ENCODE results near the gene KCNJ14. TPM values are rescaled to one million over a fixed set of nuclear protein-coding genes. Genes with fewer than 3 reads are reported as not detected.

KCNJ14 gene
- total RNA-seq, 4 donors from 2014 or later = 0.16 to 0.42 (median 0.27) TPM; not detected in 1

GRCh38 chr19:48466561-48467325 is 11.4 kb downstream of the KCNJ14 start:
- no CpG with 5 or more reads among the region's 16 CpGs for WGBS, 2 donors (ENCODE audit: low coverage in 1 of 2)
- Histone ChIP-seq H3K36me3 (peaks cover 0 to 17% of the 10 kb centered on the region in 2 donors), H3K4me1 (peaks cover 0 to 28% (median 11%) of the 10 kb centered on the region in 3 donors), H3K27ac (no peak overlapping the region), H3K9me3 (no peaks in the 10 kb centered on the region), H3K4me3 (no peak overlapping the region), H3K27me3 (no peaks in the 10 kb centered on the region)
- no peak for TF ChIP-seq POLR2AphosphoS5 (IDR thresholded peaks at IDR 0.05)
- no peak for TF ChIP-seq EP300 (IDR thresholded peaks at IDR 0.05)
- TF ChIP-seq, protein P1, sequence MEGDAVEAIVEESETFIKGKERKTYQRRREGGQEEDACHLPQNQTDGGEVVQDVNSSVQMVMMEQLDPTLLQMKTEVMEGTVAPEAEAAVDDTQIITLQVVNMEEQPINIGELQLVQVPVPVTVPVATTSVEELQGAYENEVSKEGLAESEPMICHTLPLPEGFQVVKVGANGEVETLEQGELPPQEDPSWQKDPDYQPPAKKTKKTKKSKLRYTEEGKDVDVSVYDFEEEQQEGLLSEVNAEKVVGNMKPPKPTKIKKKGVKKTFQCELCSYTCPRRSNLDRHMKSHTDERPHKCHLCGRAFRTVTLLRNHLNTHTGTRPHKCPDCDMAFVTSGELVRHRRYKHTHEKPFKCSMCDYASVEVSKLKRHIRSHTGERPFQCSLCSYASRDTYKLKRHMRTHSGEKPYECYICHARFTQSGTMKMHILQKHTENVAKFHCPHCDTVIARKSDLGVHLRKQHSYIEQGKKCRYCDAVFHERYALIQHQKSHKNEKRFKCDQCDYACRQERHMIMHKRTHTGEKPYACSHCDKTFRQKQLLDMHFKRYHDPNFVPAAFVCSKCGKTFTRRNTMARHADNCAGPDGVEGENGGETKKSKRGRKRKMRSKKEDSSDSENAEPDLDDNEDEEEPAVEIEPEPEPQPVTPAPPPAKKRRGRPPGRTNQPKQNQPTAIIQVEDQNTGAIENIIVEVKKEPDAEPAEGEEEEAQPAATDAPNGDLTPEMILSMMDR (IDR thresholded peaks at IDR 0.05) = no peak
- TF ChIP-seq POLR2A (IDR thresholded peaks at IDR 0.05) = no peak
- ATAC-seq = no peak

GRCh38 chr19:48468772-48469288 is 13.5 kb downstream of the KCNJ14 start:
- Histone ChIP-seq H3K27me3 (no peaks in the 10 kb centered on the region), H3K36me3 (peaks cover 0 to 37% of the 10 kb centered on the region in 2 donors), H3K9me3 (no peaks in the 10 kb centered on the region), H3K4me1 (peaks cover 0 to 37% (median 11%) of the 10 kb centered on the region in 3 donors), H3K4me3 (peak overlapping the region; percentile 93 to 98), H3K27ac (peak overlapping the region; percentile 91 to 99 (median 96))
- ATAC-seq = peak; percentile 97
- 0% methylated on average over 8 of the region's 36 CpGs for whole genome bisulfite sequencing, 2 donors (ENCODE audit: low coverage in 1 of 2)
- TF ChIP-seq, protein P1 (IDR thresholded peaks at IDR 0.05) = no peak
- TF ChIP-seq POLR2AphosphoS5 (IDR thresholded peaks at IDR 0.05) (no peak), EP300 (IDR thresholded peaks at IDR 0.05) (no peak), POLR2A (IDR thresholded peaks at IDR 0.05) (no peak)

GRCh38 chr19:48469289-48469881 is 14.0 kb downstream of the KCNJ14 start, which contains the start of gene CYTH2:
TSS of gene CYTH2 (plus strand) at chr19:48469369. CDS start at chr19:48469508, 139 bp downstream.
- WGBS, 2 donors (ENCODE audit: low coverage in 1 of 2) = no CpG with 5 or more reads among the region's 66 CpGs
- peak within 1 kb of the TSS; percentile 91 to 99 (median 96) for H3K27ac ChIP-seq
- TF ChIP-seq POLR2AphosphoS5 (IDR thresholded peaks at IDR 0.05) (peak; percentile 87), EP300 (IDR thresholded peaks at IDR 0.05) (no peak), POLR2A (IDR thresholded peaks at IDR 0.05) (peak; percentile 92 to 94)
- TF ChIP-seq, protein P1 (IDR thresholded peaks at IDR 0.05) = peak in 1 of 4 experiments; percentile 16

GRCh38 chr19:48469934-48470680 is 14.7 kb downstream of the KCNJ14 start:
- TF ChIP-seq EP300 (IDR thresholded peaks at IDR 0.05) = no peak
- TF ChIP-seq POLR2A (IDR thresholded peaks at IDR 0.05) = no peak
- no peak for TF ChIP-seq POLR2AphosphoS5 (IDR thresholded peaks at IDR 0.05)
- TF ChIP-seq, protein P1 (IDR thresholded peaks at IDR 0.05) = no peak
- no peak for ATAC-seq
- WGBS, 2 donors (ENCODE audit: low coverage in 1 of 2) = 14 to 25% methylated on average over 2 to 6 of the region's 20 CpGs
- H3K36me3 ChIP-seq = peaks cover 0 to 50% of the 10 kb centered on the region in 2 donors
- peaks cover 0 to 37% (median 11%) of the 10 kb centered on the region in 3 donors for H3K4me1 ChIP-seq
- no peaks in the 10 kb centered on the region for H3K27me3 ChIP-seq
- H3K27ac ChIP-seq = peak overlapping the region; percentile 91 to 99 (median 96)
- no peaks in the 10 kb centered on the region for H3K9me3 ChIP-seq
- H3K4me3 ChIP-seq = peak overlapping the region; percentile 93 to 98

More at GRCh38 chr19:48469289-48469881, 14.0 kb downstream of the KCNJ14 start, which contains the start of gene CYTH2:
- H3K36me3 ChIP-seq = peaks cover 0 to 43% of the 10 kb centered on the region in 2 donors
- peaks cover 0 to 37% (median 11%) of the 10 kb centered on the region in 3 donors for H3K4me1 ChIP-seq
- H3K4me3 ChIP-seq = peak within 1 kb of the TSS; percentile 93 to 98
- no peaks in the 10 kb centered on the region for H3K9me3 ChIP-seq
- peak; percentile 67 for ATAC-seq
- H3K27me3 ChIP-seq = no peaks in the 10 kb centered on the region

All from gastroesophageal sphincter (tissue), 4 donors.